Left ventricle myocardium inferior (tissue), 1 donor: ENCODE results near the gene LTBP1. TPM values are rescaled to one million over a fixed set of nuclear protein-coding genes. Genes with fewer than 3 reads are reported as not detected.
A peak's percentile ranks its signal among the peaks of the same experiment; 100 is the strongest.
"Not testable (repeated sequence)": the region's sequence is repeated elsewhere in the genome, so short reads cannot be mapped to it uniquely, and the experiment has no call there.

Experiments
- DNase-seq: peaks from one replicate; pipeline ENCODE4 v3.0.0-alpha.2; 2020
- H3K27ac ChIP-seq: fragments of 200-600 bp; replicated peaks from 2 replicates; pipeline ENCODE4 v1.8.0; 2021
- H3K27me3 ChIP-seq: fragments of 200-600 bp; 2 replicates; pipeline ENCODE4 v1.8.0; 2021; ENCODE audit warnings: low read depth
- H3K36me3 ChIP-seq: fragments of 200-600 bp; 2 replicates; pipeline ENCODE4 v1.8.0; 2021
- H3K4me1 ChIP-seq: fragments of 200-600 bp; 2 replicates; pipeline ENCODE4 v1.8.0; 2021
- H3K4me3 ChIP-seq: fragments of 200-600 bp; 2 replicates; pipeline ENCODE4 v1.8.0; 2021; ENCODE audit warnings: mild to moderate bottlenecking, moderate library complexity
- H3K9me3 ChIP-seq: fragments of 200-600 bp; replicated peaks from 2 replicates; pipeline ENCODE4 v1.8.0; 2021
- intact Hi-C: fragments of 100-400 bp; cut with micrococcal nuclease; formaldehyde crosslinking; loops from one replicate; pipeline ENCODE4 v1.11.0; 2022
- total RNA-seq: library from RNA; stranded (reverse); fragmentation: NEBNext Ultra II Directional; extraction: Animal tissue kit (Norgen Biotek cat#: 25700); gene quantifications from one replicate; pipeline ENCODE4 v1.2.1, GENCODE V29; 2021
- TF ChIP-seq, protein P1 (sequence below): fragments of 200-600 bp; IDR thresholded peaks from 2 replicates; pipeline ENCODE4 v1.8.0; 2021; ENCODE audit warnings: antibody characterized with exemption, mild to moderate bottlenecking, borderline replicate concordance
- donor health status: DM: no; HTN: yes; CAD: no; lungs with severe emphysema.

The LTBP1 gene
- total RNA-seq, 1 donor from 2014 or later, result 88.9 TPM

DNA sequence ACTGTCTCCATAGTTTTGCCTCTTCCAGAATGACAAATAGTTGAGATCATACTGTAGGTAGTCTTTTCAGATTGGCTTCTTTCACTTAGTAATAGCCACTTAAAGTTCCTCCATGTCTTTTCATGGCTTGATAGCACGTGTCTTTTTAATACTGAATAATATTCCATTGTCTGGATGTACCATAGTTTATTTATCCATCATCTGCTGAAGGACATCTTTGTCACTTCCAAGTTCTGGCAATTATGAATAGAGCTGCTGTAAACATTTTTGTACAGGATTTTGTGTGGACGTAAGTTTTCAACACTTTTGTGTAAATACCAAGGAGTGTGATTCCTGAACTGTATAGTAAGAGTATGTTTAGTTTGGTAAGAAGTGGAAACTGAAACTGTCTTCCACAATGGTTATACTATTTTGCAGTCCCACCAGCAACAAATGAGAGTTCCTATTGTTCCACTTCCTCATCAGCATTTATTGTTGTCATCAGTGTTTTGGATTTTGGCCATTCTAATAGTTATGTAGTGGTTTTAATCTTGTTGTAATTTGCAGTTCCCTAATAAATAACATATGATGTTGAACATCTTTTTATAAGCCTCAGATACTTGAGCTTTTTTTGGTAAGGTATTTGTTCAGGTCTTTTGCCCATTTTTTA lies 18.9 kb downstream of the LTBP1 start:
- peak overlapping the region; percentile 45 for H3K27ac ChIP-seq

DNA sequence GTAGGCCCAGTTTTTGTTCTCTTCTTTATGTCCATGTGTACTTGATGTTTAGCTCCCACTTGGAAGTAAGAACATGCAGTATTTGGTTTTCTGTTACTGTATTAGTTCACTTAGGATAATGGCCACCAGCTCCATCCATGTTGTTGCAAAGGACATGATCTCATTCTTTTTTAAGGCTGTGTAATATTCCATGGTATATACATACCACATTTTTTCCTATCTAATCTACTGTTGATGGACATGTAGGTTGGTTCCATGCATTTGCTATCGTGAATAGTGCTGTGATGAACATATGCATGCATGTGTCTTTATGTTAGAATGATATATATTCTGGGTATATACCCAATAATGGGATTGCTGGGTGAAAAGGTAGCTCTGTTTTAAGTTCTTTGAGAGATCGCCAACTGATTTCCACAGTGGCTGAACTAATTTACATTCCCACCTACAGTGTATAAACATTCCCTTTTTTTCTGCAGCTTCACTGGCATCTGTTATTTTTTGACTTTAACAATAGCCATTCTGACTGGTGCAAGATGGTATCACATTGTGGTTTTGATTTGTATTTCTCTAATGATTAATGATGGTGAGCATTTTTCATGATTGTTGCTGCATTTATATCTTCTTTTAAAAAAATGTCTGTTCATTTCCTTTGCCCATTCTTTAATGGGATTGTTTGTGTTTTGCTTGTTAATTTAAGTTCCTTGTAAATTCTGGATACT lies 22.9 kb downstream of the LTBP1 start:
- no peaks in the 10 kb centered on the region for H3K36me3 ChIP-seq
- no peak for DNase-seq
- H3K9me3 ChIP-seq, result no peaks in the 10 kb centered on the region
- H3K27ac ChIP-seq, result no peak overlapping the region
- H3K27me3 ChIP-seq, result no peaks in the 10 kb centered on the region
- TF ChIP-seq, protein P1, sequence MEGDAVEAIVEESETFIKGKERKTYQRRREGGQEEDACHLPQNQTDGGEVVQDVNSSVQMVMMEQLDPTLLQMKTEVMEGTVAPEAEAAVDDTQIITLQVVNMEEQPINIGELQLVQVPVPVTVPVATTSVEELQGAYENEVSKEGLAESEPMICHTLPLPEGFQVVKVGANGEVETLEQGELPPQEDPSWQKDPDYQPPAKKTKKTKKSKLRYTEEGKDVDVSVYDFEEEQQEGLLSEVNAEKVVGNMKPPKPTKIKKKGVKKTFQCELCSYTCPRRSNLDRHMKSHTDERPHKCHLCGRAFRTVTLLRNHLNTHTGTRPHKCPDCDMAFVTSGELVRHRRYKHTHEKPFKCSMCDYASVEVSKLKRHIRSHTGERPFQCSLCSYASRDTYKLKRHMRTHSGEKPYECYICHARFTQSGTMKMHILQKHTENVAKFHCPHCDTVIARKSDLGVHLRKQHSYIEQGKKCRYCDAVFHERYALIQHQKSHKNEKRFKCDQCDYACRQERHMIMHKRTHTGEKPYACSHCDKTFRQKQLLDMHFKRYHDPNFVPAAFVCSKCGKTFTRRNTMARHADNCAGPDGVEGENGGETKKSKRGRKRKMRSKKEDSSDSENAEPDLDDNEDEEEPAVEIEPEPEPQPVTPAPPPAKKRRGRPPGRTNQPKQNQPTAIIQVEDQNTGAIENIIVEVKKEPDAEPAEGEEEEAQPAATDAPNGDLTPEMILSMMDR, result no peak
- intact Hi-C loops, result no loop called here
- H3K4me1 ChIP-seq, result peaks cover 35% of the 10 kb centered on the region
- no peak overlapping the region for H3K4me3 ChIP-seq

More for the DNA sequence above, 18.9 kb downstream of the LTBP1 start:
- Histone ChIP-seq H3K9me3 (no peaks in the 10 kb centered on the region), H3K27me3 (no peaks in the 10 kb centered on the region), H3K4me3 (no peak overlapping the region), H3K36me3 (no peaks in the 10 kb centered on the region), H3K4me1 (peaks cover 47% of the 10 kb centered on the region)
- TF ChIP-seq, protein P1, result no peak
- DNase-seq, result no peak
- intact Hi-C loops, result no loop called here

DNA sequence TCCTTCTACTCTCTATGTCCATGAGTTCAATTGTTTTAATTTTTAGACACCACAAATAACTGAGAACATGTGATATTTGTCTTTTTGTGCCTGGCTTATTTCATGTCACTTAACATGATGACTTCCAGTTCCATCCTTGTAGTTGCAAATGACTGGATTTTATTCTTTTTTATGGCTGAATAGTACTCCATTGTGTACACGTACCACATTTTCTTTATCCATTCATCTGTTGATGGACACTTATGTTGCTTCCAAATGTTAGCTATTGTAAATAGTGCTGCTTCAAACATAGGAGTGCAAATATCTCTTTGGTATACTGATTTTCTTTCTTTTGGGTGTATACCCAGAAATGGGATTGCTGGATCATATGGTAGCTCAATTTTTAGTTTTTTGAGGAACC lies 27.0 kb downstream of the LTBP1 start:
- H3K27ac ChIP-seq, intact Hi-C loops, H3K27me3 ChIP-seq, DNase-seq, H3K36me3 ChIP-seq, H3K9me3 ChIP-seq, H3K4me3 ChIP-seq: not testable (repeated sequence)
- H3K4me1 ChIP-seq, result peaks cover 38% of the 10 kb centered on the region

DNA sequence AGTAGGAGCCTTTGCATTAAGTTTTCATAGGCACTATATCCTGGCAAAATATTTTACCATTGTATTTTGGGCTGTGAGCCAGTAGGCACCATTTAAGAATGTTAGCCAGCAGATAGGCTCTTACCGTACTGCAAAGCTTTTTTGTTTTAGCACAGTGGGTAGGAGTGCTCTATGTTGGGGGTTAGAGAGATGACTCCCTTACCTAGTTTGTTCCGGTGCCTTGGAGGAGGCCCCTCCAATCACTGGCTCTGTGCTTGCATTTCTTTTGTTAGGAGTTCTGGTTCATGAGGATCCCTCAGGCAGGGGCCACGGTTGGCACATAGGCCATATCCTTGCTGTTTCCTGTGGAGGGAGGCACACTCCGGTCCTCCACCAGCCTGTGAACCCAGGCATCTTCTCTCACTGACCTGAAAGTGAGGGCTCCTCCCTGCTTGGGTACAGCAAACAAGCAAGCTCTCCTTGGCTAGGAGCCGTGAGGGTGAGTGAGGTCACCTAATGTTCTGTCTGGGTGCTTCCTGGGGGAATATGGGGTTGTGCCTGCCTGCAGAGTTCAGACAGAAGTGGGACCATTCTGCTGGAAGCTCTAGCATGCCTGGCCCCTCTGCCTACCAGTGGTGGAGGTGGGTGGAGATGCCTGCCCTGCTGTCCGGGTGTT lies 29.8 kb downstream of the LTBP1 start:
- Histone ChIP-seq H3K9me3 (no peaks in the 10 kb centered on the region), H3K4me1 (peaks cover 40% of the 10 kb centered on the region), H3K4me3 (no peak overlapping the region), H3K27me3 (no peaks in the 10 kb centered on the region), H3K27ac (peak overlapping the region; percentile 65), H3K36me3 (no peaks in the 10 kb centered on the region)
- DNase-seq, result no peak
- intact Hi-C loops, result no loop called here
- TF ChIP-seq, protein P1, result no peak

DNA sequence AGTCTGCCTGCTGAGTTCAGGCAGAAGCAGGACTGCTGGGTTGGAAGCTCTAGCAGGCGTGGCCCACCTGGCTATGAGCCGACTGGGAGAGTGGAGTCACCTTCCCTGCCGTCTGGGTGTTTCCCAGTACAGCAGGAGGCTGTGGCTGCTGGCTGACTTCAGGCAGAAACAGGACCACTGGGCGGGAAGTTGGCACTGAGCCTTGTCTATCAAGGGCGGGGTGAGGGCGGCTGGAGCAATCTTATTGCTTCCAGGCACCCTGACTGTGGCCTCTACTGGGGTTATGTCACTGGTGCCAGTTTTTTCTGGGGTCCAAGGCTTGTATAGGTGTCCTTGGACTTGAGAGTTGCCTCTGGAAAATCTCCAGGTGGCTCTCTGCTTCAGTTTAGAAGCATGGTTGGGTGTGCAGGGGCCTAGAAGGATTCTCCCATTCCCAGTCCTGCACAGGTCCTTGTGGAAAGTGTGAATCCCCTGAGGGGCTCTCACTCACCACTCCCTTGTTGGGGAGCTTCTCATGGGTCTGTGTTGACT lies 30.5 kb downstream of the LTBP1 start:
- Histone ChIP-seq H3K4me1 (peaks cover 35% of the 10 kb centered on the region), H3K4me3 (no peak overlapping the region), H3K27me3 (no peaks in the 10 kb centered on the region), H3K36me3 (no peaks in the 10 kb centered on the region), H3K27ac (peak overlapping the region; percentile 65), H3K9me3 (no peaks in the 10 kb centered on the region)
- TF ChIP-seq, protein P1, result no peak
- peak; percentile 86 for DNase-seq
- intact Hi-C loops, result no loop called here
